NCI-H2081 treated with DMSO at 0.1 percent for 48 hours (cell line): ENCODE results near the gene CLDN34.

ENCODE experiments used
- DNase-seq: peaks from one replicate; lab custom pipeline; 2025; lab: John Stamatoyannopoulos, UW

Gene CLDN34

GRCh38 chrX:10016519-10017132 is 49.5 kb downstream of the CLDN34 start:
- DNase-seq, result no peak

GRCh38 chrX:10017872-10018271 is 50.7 kb downstream of the CLDN34 start:
- DNase-seq, result no peak
